ENCODE measurements around the gene MAST4. TPM values are rescaled to one million over a fixed set of nuclear protein-coding genes. Genes with fewer than 3 reads are reported as not detected.
A peak's percentile ranks its signal among the peaks of the same experiment; 100 is the strongest.

MAST4 gene
- total RNA-seq, 4 donors from 2014 or later: 8.2 to 203 (median 35.5) TPM

- TF ChIP-seq CTCF (IDR thresholded peaks at IDR 0.05) (no peak), POLR2A (IDR thresholded peaks at IDR 0.05) (no peak)
- H3K36me3 ChIP-seq: no peaks in the 10 kb centered on the region
- peaks cover 0 to 5% of the 10 kb centered on the region in 2 donors for H3K4me1 ChIP-seq
- no peaks in the 10 kb centered on the region for H3K27me3 ChIP-seq
- no peak overlapping the region for H3K4me3 ChIP-seq
- no peak for DNase-seq
- H3K27ac ChIP-seq: no peak overlapping the region
- no peaks in the 10 kb centered on the region for H3K9me3 ChIP-seq
- intact Hi-C loops (cut with DNase I; ENCODE audit: low total_unique reads): no loop called here
Observed at GRCh38 chr5:66884564-66885243, 288.5 kb downstream of the MAST4 start.

GRCh38 chr5:66886941-66887340, 290.7 kb downstream of the MAST4 start:
- intact Hi-C loops (cut with DNase I; ENCODE audit: low total_unique reads): no loop called here
- Histone ChIP-seq H3K36me3 (no peaks in the 10 kb centered on the region), H3K27me3 (no peaks in the 10 kb centered on the region), H3K4me1 (no peaks in the 10 kb centered on the region), H3K27ac (no peak overlapping the region), H3K4me3 (no peak overlapping the region), H3K9me3 (no peaks in the 10 kb centered on the region)
- no peak for TF ChIP-seq POLR2A (IDR thresholded peaks at IDR 0.05)
- TF ChIP-seq CTCF (IDR thresholded peaks at IDR 0.05): no peak
- DNase-seq: no peak

- TF ChIP-seq CTCF (IDR thresholded peaks at IDR 0.05) (no peak), POLR2A (IDR thresholded peaks at IDR 0.05) (no peak)
- no peak for DNase-seq
Observed at GRCh38 chr5:66888613-66889012, 292.4 kb downstream of the MAST4 start.

GRCh38 chr5:66889056-66889455, 292.9 kb downstream of the MAST4 start:
- H3K4me1 ChIP-seq: no peaks in the 10 kb centered on the region
- intact Hi-C loops (cut with DNase I; ENCODE audit: low total_unique reads): no loop called here

More at GRCh38 chr5:66888613-66889012, 292.4 kb downstream of the MAST4 start:
- H3K4me1 ChIP-seq: no peaks in the 10 kb centered on the region
- no peaks in the 10 kb centered on the region for H3K9me3 ChIP-seq
- no peak overlapping the region for H3K4me3 ChIP-seq
- peak overlapping the region in 1 of 2 donors; percentile 14 for H3K27ac ChIP-seq
- no peaks in the 10 kb centered on the region for H3K27me3 ChIP-seq
- no peaks in the 10 kb centered on the region for H3K36me3 ChIP-seq
- intact Hi-C loops (cut with DNase I; ENCODE audit: low total_unique reads): no loop called here

More at GRCh38 chr5:66889056-66889455, 292.9 kb downstream of the MAST4 start:
- H3K36me3 ChIP-seq: no peaks in the 10 kb centered on the region
- no peak for DNase-seq
- no peaks in the 10 kb centered on the region for H3K9me3 ChIP-seq
- H3K4me3 ChIP-seq: no peak overlapping the region
- H3K27me3 ChIP-seq: no peaks in the 10 kb centered on the region
- no peak overlapping the region for H3K27ac ChIP-seq
- TF ChIP-seq CTCF (IDR thresholded peaks at IDR 0.05): no peak
- no peak for TF ChIP-seq POLR2A (IDR thresholded peaks at IDR 0.05)

Measured in uterus (tissue), 4 donors.